Stimulated activated CD4-positive, alpha-beta T cell treated with anti-CD3 and anti-CD28 coated beads, Interleukin-2, amount 100 ng/mL, for 48 hours (primary cell): ENCODE measurements around the gene LACTB.
A peak's percentile ranks its signal among the peaks of the same experiment; 100 is the strongest.

Experiments
- DNase-seq, 2 donors: peaks; one replicate each; pipeline ENCODE4 v3.0.0-alpha.2; 2020

LACTB gene, protein sequence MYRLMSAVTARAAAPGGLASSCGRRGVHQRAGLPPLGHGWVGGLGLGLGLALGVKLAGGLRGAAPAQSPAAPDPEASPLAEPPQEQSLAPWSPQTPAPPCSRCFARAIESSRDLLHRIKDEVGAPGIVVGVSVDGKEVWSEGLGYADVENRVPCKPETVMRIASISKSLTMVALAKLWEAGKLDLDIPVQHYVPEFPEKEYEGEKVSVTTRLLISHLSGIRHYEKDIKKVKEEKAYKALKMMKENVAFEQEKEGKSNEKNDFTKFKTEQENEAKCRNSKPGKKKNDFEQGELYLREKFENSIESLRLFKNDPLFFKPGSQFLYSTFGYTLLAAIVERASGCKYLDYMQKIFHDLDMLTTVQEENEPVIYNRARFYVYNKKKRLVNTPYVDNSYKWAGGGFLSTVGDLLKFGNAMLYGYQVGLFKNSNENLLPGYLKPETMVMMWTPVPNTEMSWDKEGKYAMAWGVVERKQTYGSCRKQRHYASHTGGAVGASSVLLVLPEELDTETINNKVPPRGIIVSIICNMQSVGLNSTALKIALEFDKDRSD

DNA sequence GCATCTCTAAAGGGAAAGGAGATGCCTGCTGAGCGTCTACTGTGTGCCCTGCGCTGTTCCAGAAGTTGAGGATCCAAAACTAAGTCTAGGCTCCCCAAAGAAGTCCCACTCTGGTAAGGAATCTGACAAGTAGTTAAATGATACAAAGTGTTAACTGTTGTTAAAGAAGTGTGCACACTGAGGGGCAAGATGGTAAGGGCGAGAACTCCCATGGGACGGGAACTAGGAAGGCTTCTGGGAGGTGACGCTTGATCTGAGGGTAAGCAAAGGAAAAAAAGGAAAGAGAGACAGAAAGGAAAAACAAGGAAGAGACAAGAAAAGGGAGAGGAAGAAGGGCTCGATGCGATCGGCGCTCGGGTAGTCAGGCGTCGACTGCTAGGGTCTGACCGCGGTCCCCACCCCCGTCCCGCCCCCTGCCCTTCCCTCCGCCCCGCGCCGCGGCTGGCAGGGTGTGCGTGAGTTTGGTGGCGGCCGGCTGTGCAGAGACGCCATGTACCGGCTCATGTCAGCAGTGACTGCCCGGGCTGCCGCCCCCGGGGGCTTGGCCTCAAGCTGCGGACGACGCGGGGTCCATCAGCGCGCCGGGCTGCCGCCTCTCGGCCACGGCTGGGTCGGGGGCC lies at the start of gene LACTB:
Gene LACTB, plus strand, starts transcription at position 480 of the 620 bp plus-strand sequence. Its CDS starts 11 bp downstream, at position 491.
- DNase-seq = peak; percentile 65 to 75

DNA sequence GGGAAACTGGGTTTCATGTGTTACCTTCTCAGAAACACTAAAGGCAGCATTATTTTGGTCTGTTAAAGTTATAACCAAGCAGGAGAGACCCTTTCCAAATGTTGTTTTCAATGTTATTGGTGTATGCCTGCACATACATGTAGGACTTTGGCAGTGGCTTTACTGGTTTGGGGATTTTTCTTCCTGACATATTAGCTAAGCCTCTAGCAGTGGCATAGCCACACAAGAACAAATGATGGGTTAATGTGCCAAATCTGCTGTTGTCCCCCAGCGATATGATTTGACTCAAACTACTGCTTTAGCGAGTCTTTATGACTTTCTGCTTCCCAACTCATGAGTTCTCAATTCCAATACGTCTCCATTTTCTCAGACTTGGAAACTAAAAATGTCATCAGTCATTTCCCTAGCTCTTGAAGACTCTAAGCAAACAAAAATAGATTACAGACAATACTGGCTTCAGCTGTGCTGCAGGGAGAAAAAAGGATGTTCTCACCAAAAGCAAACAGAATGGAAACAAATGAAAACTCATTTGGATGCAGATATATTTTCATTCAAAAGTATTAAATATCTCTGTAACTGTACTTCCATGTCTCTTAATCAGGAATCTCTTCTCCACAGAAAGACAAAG lies 49.5 kb upstream of the LACTB start:
- DNase-seq = no peak

DNA sequence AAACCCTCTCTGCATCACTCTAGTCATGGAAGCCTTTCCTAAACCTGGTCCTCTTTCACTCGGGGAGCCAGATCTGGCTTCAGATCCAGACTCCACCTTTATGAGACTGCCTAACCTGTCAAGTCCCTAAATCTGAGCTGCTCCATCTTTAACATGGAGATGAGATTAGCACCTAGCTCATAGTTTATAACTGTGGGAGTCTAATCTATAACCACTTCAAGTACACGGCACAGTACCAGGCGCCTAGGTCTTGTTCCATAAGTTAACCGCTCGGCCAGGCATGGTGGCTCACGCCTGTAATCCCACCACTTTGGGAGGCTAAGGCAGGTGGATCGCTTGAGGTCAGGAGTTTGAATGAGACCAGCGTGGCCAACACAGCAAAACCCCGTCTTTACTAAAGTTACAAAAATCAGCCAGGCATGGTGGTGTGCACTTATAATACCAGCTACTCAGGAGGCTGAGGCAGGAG lies 48.8 kb upstream of the LACTB start:
- no peak for DNase-seq

DNA sequence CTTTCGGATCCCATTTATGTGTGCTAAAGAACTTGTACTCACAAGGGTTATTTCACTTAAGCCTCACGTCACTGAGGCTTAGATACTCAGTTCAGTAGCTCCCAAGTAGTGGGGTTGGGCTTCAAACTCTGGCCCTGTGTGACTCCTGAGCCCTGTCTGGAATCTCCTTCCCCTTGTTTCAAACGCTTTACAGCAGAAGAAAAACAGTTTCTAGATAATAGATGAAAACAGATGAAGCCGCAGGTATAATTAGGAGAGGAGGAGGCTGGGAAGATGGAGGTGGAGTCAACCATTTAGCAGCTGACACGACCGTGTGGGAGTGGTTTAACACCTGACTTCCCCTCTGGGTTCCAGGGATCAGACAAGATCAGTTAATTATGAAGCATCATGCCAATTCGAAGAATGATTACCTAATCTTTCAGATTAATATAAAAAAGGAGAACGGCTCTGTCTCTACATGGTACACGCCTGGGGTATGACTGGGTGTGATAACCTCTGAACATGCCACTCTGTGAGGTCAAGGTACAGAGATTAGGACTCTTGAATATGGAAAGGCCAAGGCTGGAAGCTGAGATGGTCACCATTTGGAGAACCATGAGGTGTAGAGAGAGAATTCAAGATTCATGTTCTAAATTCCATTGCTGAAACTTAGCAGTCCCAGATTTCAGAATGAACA lies 48.0 kb upstream of the LACTB start:
- no peak for DNase-seq

DNA sequence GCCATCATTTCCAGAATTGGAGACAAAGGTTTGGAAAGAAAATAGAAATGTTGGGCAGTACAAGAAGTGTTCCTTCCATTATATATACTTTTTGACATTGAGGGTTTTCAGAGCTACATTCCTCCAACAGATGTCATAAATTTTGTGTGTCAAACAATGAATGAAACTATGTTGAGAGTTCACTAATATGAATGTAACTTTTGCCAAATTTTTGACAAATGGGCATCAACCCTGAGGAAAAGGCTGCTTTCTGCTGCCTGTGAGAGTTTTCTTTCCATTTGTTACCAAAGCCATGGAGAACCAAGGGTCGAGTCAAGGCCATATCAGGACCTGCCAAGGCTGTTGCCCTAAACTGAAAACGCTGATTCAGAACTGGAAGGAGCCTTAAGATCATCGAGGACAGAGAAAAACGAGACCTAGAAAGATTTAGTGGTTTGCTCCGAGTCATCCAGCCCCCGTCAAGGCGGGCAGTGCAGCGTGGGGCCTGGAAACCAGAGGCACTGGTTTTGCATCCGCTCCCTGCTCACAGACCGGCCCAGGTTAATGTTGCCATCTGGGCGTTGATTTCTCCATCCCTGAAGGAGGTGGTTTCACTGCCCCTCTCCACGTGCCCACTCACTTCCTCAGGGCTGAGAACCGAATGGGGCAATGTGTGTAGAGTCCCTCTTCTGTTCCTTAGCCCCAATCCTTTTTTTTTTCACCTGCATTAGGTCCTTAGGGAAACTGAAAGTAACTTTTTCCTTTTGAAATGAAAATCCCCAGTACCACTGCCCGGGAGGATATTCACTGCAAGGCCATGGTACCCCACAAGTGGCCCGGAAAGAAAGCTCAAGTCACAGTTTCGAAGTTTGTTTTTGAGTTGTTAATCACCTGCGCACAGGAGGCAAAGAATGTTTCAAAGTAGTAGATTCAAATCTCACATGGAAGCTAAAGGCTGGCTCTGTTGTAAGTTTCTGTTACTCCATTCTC lies 46.4 kb upstream of the LACTB start:
- no peak for DNase-seq

DNA sequence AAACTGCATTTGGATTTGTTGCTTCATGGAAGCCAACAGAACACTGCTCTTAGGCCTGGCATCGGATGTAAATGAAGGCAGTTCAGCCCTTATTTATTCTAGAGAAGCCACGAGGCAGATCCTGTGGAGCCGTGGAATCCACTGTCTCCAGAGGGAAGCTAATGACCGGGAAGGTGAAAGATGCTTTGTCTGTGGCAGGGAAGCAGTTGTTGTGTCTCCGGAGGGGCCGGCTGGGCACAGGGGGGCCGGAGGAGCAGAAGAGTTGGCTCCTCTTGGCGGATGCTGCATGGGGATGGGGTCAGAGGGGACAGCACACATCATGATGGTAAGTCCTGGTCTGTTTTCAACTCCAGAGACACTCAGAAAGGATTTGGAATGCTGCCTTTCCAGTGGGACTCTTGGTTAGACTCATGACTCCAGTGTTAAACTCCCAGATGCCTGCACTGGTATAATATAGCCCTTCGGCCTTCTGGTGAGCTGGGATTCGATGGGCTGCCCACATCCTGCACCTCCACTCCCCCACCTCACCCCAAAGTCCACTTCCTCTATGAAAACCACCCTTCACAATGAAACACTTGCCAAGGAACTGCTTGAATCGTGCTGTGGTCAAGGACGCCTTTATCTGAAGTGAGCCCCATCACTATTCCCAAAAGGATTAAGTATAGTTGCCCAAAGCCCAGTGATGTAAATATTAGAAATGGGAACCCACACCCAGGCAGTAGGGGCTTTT lies 45.5 kb upstream of the LACTB start:
- DNase-seq = no peak

DNA sequence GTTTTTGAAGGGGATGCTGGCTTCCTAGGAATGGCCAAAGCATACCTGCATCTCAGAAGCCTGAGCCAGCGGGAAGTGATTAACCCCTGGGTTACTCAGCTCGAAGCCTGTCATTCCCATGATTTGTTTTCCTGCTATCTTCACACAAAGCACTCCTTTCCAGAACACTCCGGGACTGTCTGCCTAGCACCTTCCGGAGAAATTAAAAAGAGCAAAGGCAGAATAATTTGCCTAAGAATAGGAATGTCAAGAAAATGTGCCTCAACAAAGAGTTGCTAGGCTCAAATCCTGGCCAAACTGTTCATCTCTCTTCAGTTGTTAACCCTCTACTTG lies 45.0 kb upstream of the LACTB start:
- DNase-seq = no peak

DNA sequence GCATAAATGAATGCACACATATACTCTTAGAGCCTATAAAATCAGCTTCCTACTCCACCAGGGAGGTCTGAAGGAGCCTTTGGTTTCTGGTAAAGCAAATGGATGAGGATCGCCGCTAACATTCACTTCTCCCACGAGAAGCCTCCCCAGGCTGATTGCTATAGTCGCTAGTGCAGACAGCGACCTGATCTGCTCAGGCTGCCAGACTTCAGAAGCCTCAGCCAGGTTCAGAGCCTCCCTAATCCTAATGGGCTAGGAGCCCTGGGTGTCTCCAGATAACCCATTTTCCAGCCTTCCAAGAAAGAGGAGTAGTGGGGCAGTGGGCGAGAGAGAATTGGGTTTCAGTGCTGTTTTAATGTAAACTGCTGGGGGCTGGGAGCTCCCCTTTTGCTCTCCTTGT lies 43.7 kb upstream of the LACTB start:
- no peak for DNase-seq

DNA sequence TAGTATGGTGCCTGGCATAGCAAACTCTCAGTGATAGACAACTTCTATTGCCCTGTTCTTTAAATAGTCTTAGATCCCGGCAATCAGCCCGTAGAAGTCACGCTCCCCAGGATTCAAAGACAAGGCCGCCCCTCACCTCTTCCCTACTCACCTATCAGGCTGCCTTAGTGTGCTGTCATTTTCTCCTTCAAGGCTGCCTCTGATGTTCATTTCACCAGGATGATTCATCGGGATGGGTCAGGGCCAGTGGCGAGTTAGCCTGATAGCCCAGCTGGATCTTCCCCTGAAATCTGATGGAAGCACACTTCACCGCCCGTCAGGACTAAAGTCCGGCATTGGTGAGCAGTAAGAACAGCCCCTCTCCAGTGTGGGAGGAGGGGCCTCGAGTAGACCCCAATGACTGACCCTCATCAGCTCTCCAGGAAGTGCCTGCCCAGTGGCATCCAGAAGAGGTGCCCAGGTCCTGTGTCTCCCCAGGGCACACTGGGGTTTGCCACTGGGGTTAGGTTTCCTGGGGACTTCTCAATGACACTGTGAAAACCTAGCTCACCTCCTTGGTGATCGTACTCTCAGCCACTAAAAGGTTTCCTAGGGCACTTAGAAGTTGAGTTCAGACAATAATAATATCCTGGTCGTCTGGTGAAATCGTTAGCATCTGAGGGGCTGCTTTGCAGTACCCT lies 41.6 kb upstream of the LACTB start:
- no peak for DNase-seq

DNA sequence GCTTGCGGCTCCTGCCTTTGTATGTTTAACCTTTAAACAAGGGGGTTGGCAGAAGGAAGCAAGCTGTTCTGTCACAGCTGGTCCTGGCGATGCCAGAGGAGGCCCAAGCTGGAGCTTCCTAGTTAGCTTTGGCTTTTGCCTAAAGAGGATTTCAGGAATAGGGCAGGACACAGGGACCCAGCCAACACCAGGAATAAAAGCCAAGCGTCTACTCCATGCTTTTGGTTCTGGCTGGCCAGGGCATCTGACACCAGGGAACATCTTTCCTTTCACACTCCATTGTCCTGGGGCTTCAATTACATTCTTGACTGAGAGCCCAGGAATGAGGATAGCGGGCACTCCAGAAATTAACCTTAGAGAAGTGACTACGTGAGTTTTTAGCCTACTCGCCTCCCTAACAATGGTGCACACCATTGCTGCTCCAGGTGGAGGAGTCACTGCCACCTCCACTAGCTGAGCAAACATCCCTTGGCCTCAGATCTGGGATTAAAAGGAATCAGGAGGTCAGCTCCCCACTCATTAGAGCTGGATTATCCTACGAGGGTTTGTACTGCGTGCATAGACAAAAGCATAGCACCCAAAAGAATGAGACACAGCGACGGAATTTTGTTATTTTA lies 40.9 kb upstream of the LACTB start:
- DNase-seq = no peak

DNA sequence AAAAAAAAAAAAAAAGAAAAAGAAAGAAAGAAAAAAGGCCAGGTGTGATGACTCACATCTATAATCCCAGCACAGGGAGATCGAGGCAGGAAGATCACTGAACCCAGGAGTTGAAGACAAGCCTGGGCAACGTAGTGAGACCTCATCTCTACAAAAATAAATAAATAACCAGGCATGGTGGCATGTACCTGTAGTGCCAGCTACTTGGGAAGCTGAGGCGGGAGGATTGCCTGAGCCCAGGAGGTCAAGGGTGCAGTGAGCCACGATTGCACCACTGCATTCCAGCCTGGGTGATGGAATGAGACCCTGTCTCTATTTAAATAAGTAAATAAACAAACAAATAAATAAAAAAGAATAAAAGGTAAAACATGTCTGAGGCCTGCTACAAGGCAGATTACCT lies 39.3 kb upstream of the LACTB start:
- DNase-seq = no peak

DNA sequence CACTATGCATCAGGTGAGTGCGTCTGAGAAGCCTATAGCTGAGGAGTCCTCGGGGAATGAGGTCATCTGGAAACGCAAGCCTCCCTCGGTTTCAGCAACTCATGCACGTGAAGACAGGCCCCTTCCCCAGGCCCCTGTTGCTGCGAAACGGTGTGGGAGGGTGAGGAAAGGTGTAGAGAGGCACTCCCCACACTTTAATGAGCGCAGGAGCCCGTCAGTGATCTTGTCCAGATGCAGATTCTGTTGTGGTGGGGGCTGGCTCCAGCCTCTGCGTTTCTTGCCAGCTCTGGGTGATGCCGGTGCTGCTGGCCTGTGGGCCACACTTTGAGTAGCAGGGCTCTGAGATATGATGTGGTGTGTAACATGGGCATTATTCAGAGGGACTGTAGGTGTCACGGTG lies 38.6 kb upstream of the LACTB start:
- no peak for DNase-seq

DNA sequence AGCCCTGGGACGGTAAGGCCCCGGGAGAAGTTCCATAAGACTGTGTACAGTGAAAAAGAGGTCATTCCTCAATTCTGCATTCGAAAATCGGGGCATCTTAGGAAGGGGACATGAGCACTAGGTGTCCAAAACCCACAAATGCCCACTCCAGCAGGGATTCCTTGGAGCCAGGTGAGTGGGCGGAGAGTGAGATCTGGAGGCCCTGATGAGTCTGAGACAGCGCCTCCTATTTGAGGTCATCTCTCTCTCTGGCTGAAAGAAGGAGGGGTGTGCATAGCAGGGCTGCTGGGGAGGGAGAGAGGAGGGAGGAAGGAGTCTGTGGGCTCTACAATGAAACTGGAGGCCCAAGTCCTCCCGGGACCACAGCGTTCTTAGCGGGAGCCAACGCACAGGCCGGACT lies 38.1 kb upstream of the LACTB start:
- DNase-seq = no peak

DNA sequence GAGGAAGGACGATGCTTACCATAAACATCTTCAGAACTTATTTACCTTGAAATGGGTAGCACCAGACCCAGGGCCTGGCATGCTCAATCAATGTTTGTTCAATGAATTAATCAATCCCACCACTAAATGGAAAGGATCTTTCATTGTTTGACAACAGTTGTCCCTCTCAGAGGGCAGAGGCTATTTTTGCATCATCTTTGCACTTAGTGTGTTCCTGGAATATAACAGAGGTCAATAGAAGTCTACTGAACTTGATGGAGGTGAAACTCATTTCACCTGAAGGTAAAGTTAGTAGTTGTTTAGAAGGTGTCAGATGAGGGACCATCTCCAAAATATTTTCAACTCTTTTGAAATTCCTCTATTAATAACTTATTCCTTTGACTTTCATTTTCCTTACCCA lies 36.9 kb upstream of the LACTB start:
- no peak for DNase-seq

DNA sequence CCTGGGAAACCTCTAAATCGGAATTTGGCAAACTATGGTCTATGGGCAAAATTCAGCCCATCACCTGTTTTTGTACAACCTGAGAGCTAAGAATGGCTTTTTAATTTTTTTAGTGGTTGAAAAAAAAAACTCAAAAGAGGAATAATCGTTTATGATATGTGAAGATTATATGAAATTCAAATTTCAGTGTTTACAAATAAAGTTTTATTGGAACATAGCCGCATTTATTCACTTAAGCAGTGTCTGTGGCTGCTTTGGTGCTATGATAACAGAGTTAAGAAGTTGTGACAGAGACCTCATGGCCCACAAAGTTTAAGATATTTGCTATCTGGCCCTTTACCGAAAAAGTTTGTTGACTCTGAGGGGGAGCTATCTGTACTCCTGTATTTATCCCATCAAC lies 36.4 kb upstream of the LACTB start:
- DNase-seq = no peak

DNA sequence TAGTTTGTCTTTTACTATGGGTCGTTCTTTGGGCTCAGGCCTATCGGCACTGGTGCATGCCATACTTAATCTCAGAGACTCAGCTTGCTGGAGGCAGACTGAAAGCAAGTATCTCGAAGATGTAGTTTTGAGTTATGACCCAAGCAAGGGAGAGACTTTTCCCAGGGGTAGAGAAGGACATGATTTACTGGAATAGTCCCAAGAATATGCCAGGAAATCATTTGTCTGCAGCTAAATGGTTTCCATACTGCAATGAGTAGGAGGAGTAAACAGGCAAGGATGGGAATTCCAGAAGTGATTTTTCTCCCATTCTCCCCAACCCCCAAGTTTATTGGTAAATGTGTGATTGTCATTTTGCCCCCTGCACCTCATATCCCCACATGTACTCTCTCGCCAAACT lies 35.4 kb upstream of the LACTB start:
- DNase-seq = no peak

DNA sequence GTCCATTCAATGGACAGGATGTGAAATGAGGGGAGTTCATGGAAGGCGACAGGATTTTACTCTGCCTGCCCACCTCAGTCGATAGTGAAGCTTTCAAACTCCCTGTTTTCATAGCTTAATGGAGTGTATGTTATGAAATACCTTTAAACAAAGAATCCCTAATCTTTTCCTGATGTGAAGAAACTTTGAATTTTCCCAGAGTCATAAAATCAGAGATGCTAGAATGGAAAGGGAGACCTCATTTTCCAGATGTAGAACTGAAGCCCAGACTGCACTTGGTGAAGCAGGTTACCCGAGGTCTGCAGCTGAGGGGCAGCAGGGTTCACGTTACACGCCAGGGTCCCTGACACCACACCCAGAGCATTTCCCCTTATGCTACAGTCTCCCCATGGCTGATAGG lies 34.7 kb upstream of the LACTB start:
- no peak for DNase-seq

DNA sequence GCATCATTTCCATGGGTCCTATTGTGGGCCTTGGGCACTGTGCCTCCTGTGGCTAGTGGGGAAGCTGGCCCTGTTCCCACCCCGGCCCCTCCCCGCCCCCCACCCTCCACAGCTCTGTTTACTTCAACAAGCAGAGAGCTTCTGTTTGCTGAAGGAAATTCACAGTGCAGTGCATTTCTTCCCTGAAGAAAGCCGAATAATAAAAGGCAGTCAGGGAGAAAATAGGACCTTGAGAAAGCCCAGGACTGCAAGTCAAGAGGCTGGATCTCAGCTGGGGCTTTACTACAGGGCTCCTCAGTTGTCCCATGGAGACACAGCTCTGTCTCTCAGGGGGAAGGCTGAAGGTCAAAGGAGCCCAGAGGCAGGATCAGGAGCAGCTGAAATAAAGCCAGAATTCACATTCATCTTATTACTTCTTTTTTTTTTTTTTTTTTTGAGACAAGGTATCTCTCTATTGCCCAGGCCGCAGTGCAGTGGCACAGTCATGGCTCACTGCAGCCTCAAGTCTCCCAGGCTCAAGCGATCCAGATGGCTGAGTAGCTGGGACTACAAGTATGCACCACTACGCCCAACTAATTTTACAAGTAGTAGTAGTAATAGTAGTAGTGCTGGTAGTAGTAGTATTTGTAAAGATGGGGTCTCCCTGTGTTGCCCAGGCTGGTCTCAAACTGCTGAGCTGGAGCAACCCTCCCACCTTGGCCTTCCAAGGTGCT lies 33.0 kb upstream of the LACTB start:
- DNase-seq = no peak

DNA sequence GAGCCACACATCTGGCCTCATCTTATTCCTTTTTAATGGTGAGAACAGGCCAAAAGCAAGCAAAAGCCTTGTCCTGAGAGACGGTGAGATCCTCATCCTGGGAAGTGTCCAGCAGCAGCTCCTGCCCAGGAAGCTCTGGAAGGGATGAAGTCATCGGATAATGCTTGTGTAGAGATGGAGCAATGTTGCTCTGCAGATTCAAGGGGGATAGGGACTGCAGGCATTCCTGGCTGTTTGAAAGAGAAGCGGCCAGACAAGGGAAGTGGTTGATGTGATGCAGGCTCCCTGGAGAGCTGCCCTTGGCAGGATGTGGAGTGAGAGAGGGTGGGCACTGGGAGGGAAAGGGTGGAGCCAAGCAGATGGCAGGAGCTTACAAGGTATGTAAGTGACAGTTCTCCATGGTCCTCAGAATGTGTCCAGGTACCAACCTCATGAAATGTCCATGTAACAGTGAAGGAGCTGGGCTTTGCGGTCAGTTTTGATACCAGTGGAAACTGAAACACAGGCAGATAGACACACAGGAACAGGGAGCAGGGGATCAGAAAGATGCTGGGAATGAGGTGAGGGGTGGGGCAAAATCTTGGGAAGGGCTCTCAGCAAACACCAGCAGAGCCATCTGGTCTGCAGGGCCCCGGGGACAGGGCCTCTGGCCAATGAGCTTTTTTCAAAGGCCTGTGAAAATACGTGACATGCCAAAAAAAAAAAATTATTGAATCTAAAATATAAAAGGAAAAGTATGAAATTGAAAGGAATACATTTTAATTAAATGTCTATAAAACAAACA lies 32.2 kb upstream of the LACTB start:
- no peak for DNase-seq
